H1 (cell line): Measurements from ENCODE around the gene PAAF1. TPM values are rescaled to one million over a fixed set of nuclear protein-coding genes. Genes with fewer than 3 reads are reported as not detected.

Experiments used
- CTCF ChIA-PET: fragments of 300-600 bp; sonication (Branson Sonifier 250); formaldehyde crosslinking; loops from one replicate; lab custom pipeline; 2021; ENCODE audit not compliant: partially characterized antibody; lab: Charles Lee
- POLR2A ChIA-PET: fragments of 300-600 bp; sonication (Branson Sonifier 250); formaldehyde crosslinking; loops from one replicate; lab custom pipeline; 2021; ENCODE audit warnings: inconsistent platforms; ENCODE audit not compliant: partially characterized antibody; lab: Charles Lee
- DNase-seq, 2 experiments: peaks; one replicate each; pipeline versions ENCODE4 v3.0.0 to v3.0.0-alpha.2; 2010 to 2022; ENCODE audit warnings: low spot score in 2 of 2, low read depth in 1 of 2, mixed read lengths in 1 of 2
- FAIRE-seq: peaks from 2 replicates; lab custom pipeline; 2011; peaks lifted over from hg19 to GRCh38; lab: Jason Lieb, UNC
- H2AFZ ChIP-seq: 2 replicates; pipeline ENCODE4 v1.8.1; 2012; ENCODE audit warnings: low read length, inconsistent platforms
- H2AK5ac ChIP-seq: 2 replicates; pipeline ENCODE4 v1.6.1; 2013; ENCODE audit warnings: low read depth, low read length
- H2BK120ac ChIP-seq: replicated peaks from 2 replicates; pipeline ENCODE3; 2013; ENCODE audit warnings: low read depth, low read length, inconsistent platforms
- H2BK12ac ChIP-seq: 2 replicates; pipeline ENCODE4 v1.6.1; 2013; ENCODE audit warnings: low read depth, low read length
- H2BK15ac ChIP-seq: 2 replicates; pipeline ENCODE4 v1.6.1; 2013; ENCODE audit warnings: low read length
- H2BK20ac ChIP-seq: 2 replicates; pipeline ENCODE4 v1.6.1; 2013; ENCODE audit warnings: low read length
- H2BK5ac ChIP-seq: 2 replicates; pipeline ENCODE4 v1.6.1; 2013; ENCODE audit warnings: low read depth, low read length
- H3K14ac ChIP-seq: 2 replicates; pipeline ENCODE4 v1.6.1; 2013; ENCODE audit warnings: inconsistent platforms; ENCODE audit not compliant: insufficient read length
- H3K18ac ChIP-seq: 2 replicates; pipeline ENCODE4 v1.6.1; 2013; ENCODE audit warnings: low read length; ENCODE audit errors: extremely low read depth
- H3K23ac ChIP-seq: 2 replicates; pipeline ENCODE4 v1.6.1; 2013; ENCODE audit warnings: inconsistent platforms; ENCODE audit not compliant: insufficient read length
- H3K23me2 ChIP-seq: 2 replicates; pipeline ENCODE4 v1.6.1; 2013; ENCODE audit warnings: low read depth, low read length
- H3K27ac ChIP-seq: 2 replicates; pipeline ENCODE4 v1.6.1; 2011; ENCODE audit warnings: low read depth, low read length, inconsistent platforms
- H3K27me3 ChIP-seq, 4 experiments: replicated peaks in 1 of 4; 1 replicate in 1 of 4; 2 replicates in 3 of 4; pipeline versions ENCODE4 v1.6.1 to v1.8.1; 2011 to 2013; ENCODE audit warnings: low read length in 3 of 4, mild to moderate bottlenecking in 3 of 4, inconsistent platforms in 2 of 4, mixed read lengths in 2 of 4, moderate library complexity in 1 of 4; ENCODE audit not compliant: control insufficient read depth in 3 of 4, insufficient read depth in 3 of 4; ENCODE audit errors: extremely low read depth in 1 of 4
- H3K36me3 ChIP-seq, 4 experiments: 2 replicates each; pipeline versions ENCODE4 v1.6.1 to v1.8.1; 2011 to 2013; ENCODE audit warnings: mild to moderate bottlenecking in 4 of 4, low read length in 3 of 4, moderate library complexity in 2 of 4, control low read depth in 1 of 4, inconsistent platforms in 1 of 4; ENCODE audit not compliant: insufficient read depth in 4 of 4, control insufficient read depth in 2 of 4
- H3K4ac ChIP-seq: replicated peaks from 2 replicates; pipeline ENCODE3; 2013; ENCODE audit warnings: low read length, low read depth, mixed read lengths, inconsistent platforms; ENCODE audit not compliant: insufficient read length
- H3K4me1 ChIP-seq, 4 experiments: replicated peaks in 1 of 4; 1 replicate in 1 of 4; 2 replicates in 3 of 4; pipeline versions ENCODE4 v1.6.1 to v1.8.1; 2011 to 2013; ENCODE audit warnings: low read length in 3 of 4, inconsistent platforms in 2 of 4, mixed read lengths in 1 of 4; ENCODE audit not compliant: insufficient read depth in 4 of 4, control insufficient read depth in 3 of 4
- H3K4me2 ChIP-seq, 2 experiments: 2 replicates each; pipeline versions ENCODE4 v1.6.1 to v1.8.1; 2011 to 2013; ENCODE audit warnings: low read depth in 2 of 2, low read length in 2 of 2, control low read depth in 1 of 2, inconsistent platforms in 1 of 2, mild to moderate bottlenecking in 1 of 2; ENCODE audit not compliant: insufficient read depth in 1 of 2
- H3K4me3 ChIP-seq, 4 experiments: fragments of 200-600, 300-600 bp in 1 of 4; sonication (generic), shearing (Covaris generic), sonication (Bioruptor Twin) in 1 of 4; 2 replicates each; pipeline versions ENCODE4 v1.5.1 to v1.8.1; 2011 to 2016; ENCODE audit warnings: low read length in 4 of 4, low read depth in 3 of 4, control low read depth in 2 of 4, inconsistent platforms in 2 of 4, mild to moderate bottlenecking in 2 of 4, mixed read lengths in 1 of 4, moderate library complexity in 1 of 4; ENCODE audit not compliant: insufficient read depth in 2 of 4; ENCODE audit errors: extremely low read depth in 1 of 4
- H3K56ac ChIP-seq: replicated peaks from 2 replicates; pipeline ENCODE3; 2013; ENCODE audit warnings: low read depth, mild to moderate bottlenecking, mixed read lengths, low read length, inconsistent platforms; ENCODE audit not compliant: insufficient read length
- H3K79me1 ChIP-seq: 2 replicates; pipeline ENCODE4 v1.6.1; 2013; ENCODE audit warnings: low read depth, low read length, control low read depth
- H3K79me2 ChIP-seq, 2 experiments: 2 replicates each; pipeline versions ENCODE4 v1.6.1 to v1.8.1; 2012 to 2013; ENCODE audit warnings: low read length in 2 of 2, mild to moderate bottlenecking in 2 of 2, inconsistent platforms in 1 of 2; ENCODE audit not compliant: insufficient read depth in 2 of 2, control insufficient read depth in 1 of 2
- H3K9ac ChIP-seq, 4 experiments: replicated peaks in 1 of 4; 1 replicate in 1 of 4; 2 replicates in 3 of 4; pipeline versions ENCODE4 v1.6.1 to v1.8.1; 2011 to 2013; ENCODE audit warnings: low read depth in 3 of 4, low read length in 3 of 4, control low read depth in 2 of 4, mild to moderate bottlenecking in 2 of 4, moderate library complexity in 2 of 4, inconsistent platforms in 1 of 4; ENCODE audit errors: extremely low read depth in 1 of 4
- H3K9me3 ChIP-seq, 2 experiments: 2 replicates each; pipeline versions ENCODE4 v1.6.1 to v1.8.1; 2012 to 2013; ENCODE audit warnings: mild to moderate bottlenecking in 2 of 2, moderate library complexity in 2 of 2, control low read depth in 1 of 2, inconsistent platforms in 1 of 2, low read depth in 1 of 2, low read length in 1 of 2, mixed read lengths in 1 of 2; ENCODE audit not compliant: insufficient read depth in 2 of 2
- H4K20me1 ChIP-seq, 2 experiments: replicated peaks in 1 of 2; 2 replicates each; pipeline versions ENCODE3 to v1.8.1; 2011 to 2013; ENCODE audit warnings: inconsistent platforms in 2 of 2, low read length in 2 of 2, mild to moderate bottlenecking in 1 of 2; ENCODE audit not compliant: insufficient read depth in 2 of 2, control insufficient read depth in 1 of 2
- H4K5ac ChIP-seq: 2 replicates; pipeline ENCODE4 v1.6.1; 2013; ENCODE audit warnings: low read length, low read depth, mixed read lengths, inconsistent platforms; ENCODE audit not compliant: insufficient read length
- H4K8ac ChIP-seq: 2 replicates; pipeline ENCODE4 v1.8.0; 2013; ENCODE audit warnings: mild to moderate bottlenecking, moderate library complexity, low read length, inconsistent platforms; ENCODE audit not compliant: insufficient read depth; ENCODE audit errors: extremely low read depth
- H4K91ac ChIP-seq: replicated peaks from 2 replicates; pipeline ENCODE3; 2013; ENCODE audit warnings: low read length, mixed read lengths, inconsistent platforms; ENCODE audit not compliant: insufficient read length
- POLR2AphosphoS5 ChIP-seq: IDR thresholded peaks from 2 replicates; pipeline ENCODE4 v1.6.1; 2011; ENCODE audit warnings: low read depth, low read length
- SAP30 ChIP-seq: fragments of 300-600 bp; sonication (generic); IDR thresholded peaks from 2 replicates; pipeline ENCODE4 v1.7.1; 2012; ENCODE audit warnings: low read length, moderate library complexity, mild to moderate bottlenecking, inconsistent platforms; ENCODE audit not compliant: insufficient read depth, insufficient replicate concordance
- SIX5 ChIP-seq: IDR thresholded peaks from 2 replicates; pipeline ENCODE4 v1.6.1; 2011; ENCODE audit warnings: mild to moderate bottlenecking, low read depth, low read length
- SP1 ChIP-seq: IDR thresholded peaks from 2 replicates; pipeline ENCODE4 v1.6.1; 2011; ENCODE audit warnings: low read depth, low read length
- TAF7 ChIP-seq: optimal IDR thresholded peaks from 2 replicates; pipeline ENCODE3; 2011; ENCODE audit warnings: low read depth, mild to moderate bottlenecking, inconsistent platforms, low read length, moderate library complexity, borderline replicate concordance
- WGBS, 2 experiments: shearing (Covaris generic) in 1 of 2; methylation state at CpG; one replicate each; pipeline versions ENCODE4 v1.1.6 to v1.1.7; 2013 to 2015; ENCODE audit warnings: low lambda C conversion rate in 2 of 2, mixed read lengths in 2 of 2, inconsistent platforms in 1 of 2, low coverage in 1 of 2, missing lambda C conversion rate in 1 of 2; ENCODE audit not compliant: insufficient replicate concordance in 2 of 2, insufficient coverage in 1 of 2, insufficient read length in 1 of 2; ENCODE audit errors: extremely low coverage in 1 of 2, missing lambda C conversion rate in 1 of 2; 5-methylcytosine and 5-hydroxymethylcytosine counted together
- polyA plus RNA-seq, 7 experiments: library from polyadenylated mRNA; depleted of rRNA in 3 of 7; stranded (reverse) in 5 of 7; unstranded in 2 of 7; fragments of >200 nt in 5 of 7; fragments of 200-250 nt in 2 of 7; gene quantifications; 1 replicate in 5 of 7; 2 replicates in 1 of 7; 4 replicates in 1 of 7; pipeline versions ENCODE4 v1.2.1 to v1.2.3, GENCODE V29; 2011 to 2013; ENCODE audit warnings: missing spikeins in 2 of 7, mixed read lengths in 2 of 7
- total RNA-seq: library from RNA; stranded (reverse); fragmentation: NEBNext Ultra II Directional; extraction: Animal tissue kit (Norgen Biotek cat#: 25700); gene quantifications from 2 replicates; pipeline ENCODE4 v1.2.1, GENCODE V29; 2021
- TF ChIP-seq, protein P1 (sequence below): IDR thresholded peaks from 2 replicates; pipeline ENCODE4 v1.6.1; 2012; ENCODE audit warnings: inconsistent platforms
- TF ChIP-seq, protein P2 (sequence below), 3 experiments: IDR thresholded peaks; 1 replicate in 2 of 3; 2 replicates in 1 of 3; pipeline versions ENCODE4 v1.5.1 to v1.6.1; 2011; ENCODE audit warnings: low read length in 3 of 3, mild to moderate bottlenecking in 3 of 3, inconsistent platforms in 2 of 3, low read depth in 1 of 3, moderate library complexity in 1 of 3; ENCODE audit not compliant: insufficient read depth in 1 of 3; ENCODE audit errors: control extremely low read depth in 1 of 3

PAAF1 gene
- total and polyA plus RNA-seq, 2 of the 8 experiments (the other 6 are each of a cell fraction or from before 2014, with no cell fraction given) = 24.4 to 28.8 TPM

DNA sequence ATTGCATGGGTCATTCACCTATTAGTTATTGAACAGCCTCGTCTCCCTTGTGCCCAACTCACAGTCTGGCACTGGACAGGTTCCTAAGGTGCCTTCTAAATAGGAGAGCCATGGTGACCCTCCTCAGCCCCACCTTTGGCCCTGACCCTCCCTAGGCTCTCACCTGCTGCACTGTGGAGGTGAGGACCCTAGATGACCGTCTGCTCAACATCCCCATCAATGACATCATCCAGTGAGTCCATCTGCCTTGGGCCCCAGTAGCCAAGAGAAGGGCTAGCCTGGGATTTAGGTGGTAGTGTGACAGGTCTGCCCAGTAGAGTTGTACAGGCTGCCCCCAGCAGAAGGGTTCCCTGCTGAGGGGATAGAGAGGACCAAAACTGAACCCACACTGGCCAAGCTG is 92.3 kb downstream of the PAAF1 start:
- Histone ChIP-seq H3K14ac (no peak overlapping the region), H3K4ac (no peak overlapping the region), H3K9ac (no peak overlapping the region), H4K5ac (no peak overlapping the region), H3K36me3 (peaks cover 0 to under 1% (median 0%) of the 10 kb centered on the region in 4 experiments; a peak in 1 of 8 replicates), H2AFZ (no peak overlapping the region), H4K91ac (no peak overlapping the region), H3K4me2 (no peak overlapping the region), H4K20me1 (peaks cover 0 to 2% of the 10 kb centered on the region in 2 experiments), H2BK5ac (no peak overlapping the region), H3K4me1 (no peaks in the 10 kb centered on the region), H3K56ac (no peak overlapping the region), H3K79me1 (no peaks in the 10 kb centered on the region), H3K4me3 (no peak overlapping the region), H3K18ac (no peak overlapping the region), H3K27ac (no peak overlapping the region), H3K27me3 (no peaks in the 10 kb centered on the region), H3K9me3 (no peaks in the 10 kb centered on the region), H3K79me2 (no peaks in the 10 kb centered on the region), H4K8ac (no peak overlapping the region), H3K23ac (no peak overlapping the region), H2BK120ac (no peak overlapping the region), H2BK20ac (no peak overlapping the region), H3K23me2 (no peaks in the 10 kb centered on the region), H2AK5ac (no peak overlapping the region), H2BK15ac (no peak overlapping the region), H2BK12ac (no peak overlapping the region)
- ChIA-PET POLR2A (interaction anchor here (1.0 to 8.8 kb wide), 3 partner anchors 12 to 283 kb away, joined by 3 to 94 read pairs (median 5); partner anchors contain the start of gene UCP2), CTCF (interaction anchor here (1.0 kb wide), 1 partner anchor 353 kb away, joined by 3 read pairs; no protein-coding TSS in a partner anchor)
- FAIRE-seq = no peak
- DNase-seq = no peak
- WGBS, 2 experiments = 81% methylated on average over 2 of the region's 2 CpGs; no CpG with 5 or more reads in 1 of the 2 experiments
- TF ChIP-seq, protein P1, sequence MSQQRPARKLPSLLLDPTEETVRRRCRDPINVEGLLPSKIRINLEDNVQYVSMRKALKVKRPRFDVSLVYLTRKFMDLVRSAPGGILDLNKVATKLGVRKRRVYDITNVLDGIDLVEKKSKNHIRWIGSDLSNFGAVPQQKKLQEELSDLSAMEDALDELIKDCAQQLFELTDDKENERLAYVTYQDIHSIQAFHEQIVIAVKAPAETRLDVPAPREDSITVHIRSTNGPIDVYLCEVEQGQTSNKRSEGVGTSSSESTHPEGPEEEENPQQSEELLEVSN = no peak
- no peak for TF ChIP-seq SP1
- no peak for TF ChIP-seq POLR2AphosphoS5
- TF ChIP-seq TAF7 = no peak
- TF ChIP-seq SAP30 = no peak
- TF ChIP-seq, protein P2, sequence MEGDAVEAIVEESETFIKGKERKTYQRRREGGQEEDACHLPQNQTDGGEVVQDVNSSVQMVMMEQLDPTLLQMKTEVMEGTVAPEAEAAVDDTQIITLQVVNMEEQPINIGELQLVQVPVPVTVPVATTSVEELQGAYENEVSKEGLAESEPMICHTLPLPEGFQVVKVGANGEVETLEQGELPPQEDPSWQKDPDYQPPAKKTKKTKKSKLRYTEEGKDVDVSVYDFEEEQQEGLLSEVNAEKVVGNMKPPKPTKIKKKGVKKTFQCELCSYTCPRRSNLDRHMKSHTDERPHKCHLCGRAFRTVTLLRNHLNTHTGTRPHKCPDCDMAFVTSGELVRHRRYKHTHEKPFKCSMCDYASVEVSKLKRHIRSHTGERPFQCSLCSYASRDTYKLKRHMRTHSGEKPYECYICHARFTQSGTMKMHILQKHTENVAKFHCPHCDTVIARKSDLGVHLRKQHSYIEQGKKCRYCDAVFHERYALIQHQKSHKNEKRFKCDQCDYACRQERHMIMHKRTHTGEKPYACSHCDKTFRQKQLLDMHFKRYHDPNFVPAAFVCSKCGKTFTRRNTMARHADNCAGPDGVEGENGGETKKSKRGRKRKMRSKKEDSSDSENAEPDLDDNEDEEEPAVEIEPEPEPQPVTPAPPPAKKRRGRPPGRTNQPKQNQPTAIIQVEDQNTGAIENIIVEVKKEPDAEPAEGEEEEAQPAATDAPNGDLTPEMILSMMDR (IDR thresholded peaks at IDR 0.05; ENCODE audit: control extremely low read depth in 1 of 3, insufficient read depth in 1 of 3, low read depth in 1 of 3, low read length in 3 of 3) = no peak
- TF ChIP-seq SIX5 = no peak
